AG20443 (cell line): ENCODE results near the gene HDHD5.

Experiments used
- DNase-seq: peaks from one replicate; pipeline ENCODE4 v3.0.0; 2012; ENCODE audit warnings: low spot score, mixed read lengths

HDHD5 gene

GRCh38 chr22:17158568-17159503, at the start of gene HDHD5:
Gene HDHD5 (minus strand): TSS chr22:17159277. CDS start chr22:17159251, 26 bp downstream.
- peak; percentile 98 for DNase-seq

- DNase-seq: no peak
Observed at GRCh38 chr22:17205432-17205831, 46.4 kb upstream of the HDHD5 start.

GRCh38 chr22:17201285-17201945, 42.3 kb upstream of the HDHD5 start:
- no peak for DNase-seq

- DNase-seq: peak; percentile 80
Observed at GRCh38 chr22:17199003-17199731, 40.1 kb upstream of the HDHD5 start.

GRCh38 chr22:17198170-17199002, 39.3 kb upstream of the HDHD5 start:
- no peak for DNase-seq

GRCh38 chr22:17194213-17194612, 35.1 kb upstream of the HDHD5 start:
- DNase-seq: no peak

GRCh38 chr22:17192186-17192585, 33.1 kb upstream of the HDHD5 start:
- DNase-seq: no peak

- DNase-seq: peak; percentile 74
Observed at GRCh38 chr22:17191163-17191784, 32.2 kb upstream of the HDHD5 start.

GRCh38 chr22:17190702-17191101, 31.6 kb upstream of the HDHD5 start:
- no peak for DNase-seq

GRCh38 chr22:17176715-17177114, 17.6 kb upstream of the HDHD5 start:
- DNase-seq: no peak

- no peak for DNase-seq
Observed at GRCh38 chr22:17172029-17172833, 13.2 kb upstream of the HDHD5 start.

GRCh38 chr22:17171153-17172028, 12.3 kb upstream of the HDHD5 start:
- DNase-seq: peak; percentile 97

- DNase-seq: no peak
Observed at GRCh38 chr22:17167486-17167885, 8.4 kb upstream of the HDHD5 start.

- no peak for DNase-seq
Observed at GRCh38 chr22:17164392-17165024, 5.4 kb upstream of the HDHD5 start.

- no peak for DNase-seq
Observed at GRCh38 chr22:17162731-17163130, 3.7 kb upstream of the HDHD5 start.

- DNase-seq: no peak
Observed at GRCh38 chr22:17161991-17162390, 2.9 kb upstream of the HDHD5 start.

- DNase-seq: peak; percentile 53
Observed at GRCh38 chr22:17159504-17159951, 451 bp upstream of the HDHD5 start.

GRCh38 chr22:17158176-17158567, 905 bp downstream of the HDHD5 start:
- no peak for DNase-seq

- no peak for DNase-seq
Observed at GRCh38 chr22:17157714-17158113, 1.4 kb downstream of the HDHD5 start.
